ENCODE results near the gene NAXE. TPM values are rescaled to one million over a fixed set of nuclear protein-coding genes. Genes with fewer than 3 reads are reported as not detected.

The NAXE gene
- total and polyA plus RNA-seq, 2 of the 13 experiments (the other 11 are each of a cell fraction or from before 2014, with no cell fraction given), result 39.4 to 59.4 TPM

GRCh38 chr1:156565519-156565918, 26.1 kb upstream of the NAXE start:
- 92% methylated on average over 2 of the region's 2 CpGs for WGBS (ENCODE audit: low lambda C conversion rate)
- Histone ChIP-seq H4K20me1 (ENCODE audit: insufficient read depth, low read length) (no peaks in the 10 kb centered on the region), H3K4me1 (ENCODE audit: insufficient read depth, low read length) (peaks cover 2% of the 10 kb centered on the region; the same call in 1 of the 2 replicates), H3K9ac (ENCODE audit: insufficient read depth, low read depth, low read length) (no peak overlapping the region), H3K27ac (ENCODE audit: extremely low read length, insufficient read depth, low read length) (no peak overlapping the region), H2AFZ (ENCODE audit: low read length) (no peak overlapping the region), H3K36me3 (replicated peaks in 1 of 2; ENCODE audit: control insufficient read depth in 1 of 2, insufficient read depth in 2 of 2, low read length in 2 of 2) (peaks cover 5 to 38% of the 10 kb centered on the region in 2 experiments; a peak in 4 of 5 replicates), H3K79me2 (ENCODE audit: insufficient read depth, low read length) (no peaks in the 10 kb centered on the region), H3K27me3 (ENCODE audit: control insufficient read depth in 1 of 2, insufficient read depth in 2 of 2, low read length in 2 of 2) (no peaks in the 10 kb centered on the region), H3K4me2 (ENCODE audit: low read depth, low read length) (no peak overlapping the region), H3K9me3 (ENCODE audit: low read length) (no peaks in the 10 kb centered on the region), H3K4me3 (replicated peaks in 1 of 3; ENCODE audit: insufficient read depth in 1 of 3, low read depth in 2 of 3, low read length in 3 of 3) (no peak overlapping the region)
- TF ChIP-seq ZNF33A (CRISPR knock-in tag; IDR thresholded peaks at IDR 0.05; ENCODE audit: borderline replicate concordance) (no peak), NR0B2 (CRISPR knock-in tag; IDR thresholded peaks at IDR 0.05) (no peak), ZNF274 (CRISPR knock-in tag; IDR thresholded peaks at IDR 0.05) (no peak), ZNF501 (CRISPR knock-in tag; IDR thresholded peaks at IDR 0.05) (no peak), ZFP1 (CRISPR knock-in tag; IDR thresholded peaks at IDR 0.05) (no peak), SRSF4 (IDR thresholded peaks at IDR 0.05; ENCODE audit: low read depth, low read length, poor library complexity, severe bottlenecking) (no peak), MEF2D (CRISPR knock-in tag; IDR thresholded peaks at IDR 0.05) (no peak), PAXIP1 (CRISPR knock-in tag; conservative IDR thresholded peaks at IDR 0.05) (no peak), ARNTL (CRISPR knock-in tag; IDR thresholded peaks at IDR 0.05) (no peak), SOX5 (CRISPR knock-in tag; IDR thresholded peaks at IDR 0.05; ENCODE audit: borderline replicate concordance) (no peak), ZNF598 (CRISPR knock-in tag; IDR thresholded peaks at IDR 0.05; ENCODE audit: borderline replicate concordance) (no peak), ZNF543 (CRISPR knock-in tag; IDR thresholded peaks at IDR 0.05) (no peak)
- no peak for ATAC-seq
- in situ Hi-C loops (cut with HindIII; ENCODE audit: extremely low pct_ligation_motif_present, low pct_unique_long_range_greater_than_20kb) (no loop called here), intact Hi-C loops (cut with micrococcal nuclease; ENCODE audit: unreplicated experiment) (no loop called here)
- CTCF ChIA-PET (ENCODE audit: low intra/inter-chr PET ratio, low total read pairs), result no interaction called here
- POLR2A ChIA-PET, result no interaction called here
- BruUV-seq (replicated peaks), result no TSS peak
- no peak for DNase-seq (ENCODE audit: low spot score)
- FAIRE-seq, result no peak

All from HepG2 (cell line).